ENCODE results near the gene INCA1.

INCA1 gene

DNA sequence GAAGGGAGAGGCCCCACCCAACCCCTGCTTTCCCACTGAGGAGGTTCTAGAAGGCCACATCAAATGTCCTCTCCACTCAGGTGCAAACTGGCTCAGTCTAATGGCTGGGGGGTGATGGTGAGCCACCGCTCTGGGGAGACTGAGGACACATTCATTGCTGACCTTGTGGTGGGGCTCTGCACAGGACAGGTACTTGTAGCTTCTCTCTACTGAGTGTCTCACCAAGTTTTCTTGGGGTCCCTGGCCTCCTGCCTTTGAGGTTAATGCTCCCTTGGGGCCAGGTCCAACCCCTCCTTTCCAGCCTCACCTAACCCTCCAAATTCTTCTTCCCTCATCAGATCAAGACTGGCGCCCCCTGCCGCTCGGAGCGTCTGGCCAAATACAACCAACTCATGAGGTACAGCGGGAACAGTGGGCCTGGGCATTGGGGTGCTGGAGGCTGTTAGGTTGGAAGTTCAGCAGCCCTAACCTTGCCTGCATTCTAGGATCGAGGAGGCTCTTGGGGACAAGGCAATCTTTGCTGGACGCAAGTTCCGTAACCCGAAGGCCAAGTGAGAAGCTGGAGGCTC is 40.7 kb downstream of the INCA1 start:
- peaks cover 4% of the 10 kb centered on the region for H3K4me1 ChIP-seq (ENCODE audit: control insufficient read depth, insufficient read depth, low read length)
- H3K36me3 ChIP-seq (ENCODE audit: control insufficient read depth in 2 of 2, insufficient read depth in 2 of 2, low read length in 2 of 2), result peaks cover 18 to 21% of the 10 kb centered on the region in 2 donors
- no peak overlapping the region for H3K4me3 ChIP-seq (ENCODE audit: low read length in 2 of 2)
- no peaks in the 10 kb centered on the region for H3K27me3 ChIP-seq (ENCODE audit: control insufficient read depth in 1 of 2, insufficient read depth in 2 of 2, low read length in 2 of 2)
- H3K9ac ChIP-seq (ENCODE audit: low read length in 2 of 2), result no peak overlapping the region
- H3K9me3 ChIP-seq (ENCODE audit: control insufficient read depth in 2 of 2, low read length in 2 of 2), result no peaks in the 10 kb centered on the region
- H3K27ac ChIP-seq (ENCODE audit: low read length), result no peak overlapping the region

DNA sequence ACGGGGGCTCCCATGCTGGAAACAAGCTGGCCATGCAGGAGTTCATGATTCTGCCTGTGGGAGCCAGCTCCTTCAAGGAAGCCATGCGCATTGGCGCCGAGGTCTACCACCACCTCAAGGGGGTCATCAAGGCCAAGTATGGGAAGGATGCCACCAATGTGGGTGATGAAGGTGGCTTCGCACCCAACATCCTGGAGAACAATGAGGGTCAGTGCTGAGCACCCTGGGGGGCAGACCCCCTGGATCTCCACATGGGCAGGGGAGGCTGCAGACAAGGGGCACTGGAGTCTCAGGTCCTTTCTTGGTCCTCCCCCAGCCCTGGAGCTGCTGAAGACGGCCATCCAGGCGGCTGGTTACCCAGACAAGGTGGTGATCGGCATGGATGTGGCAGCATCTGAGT is 42.2 kb downstream of the INCA1 start:
- peaks cover 9 to 13% of the 10 kb centered on the region in 2 donors for H3K36me3 ChIP-seq (ENCODE audit: control insufficient read depth in 2 of 2, insufficient read depth in 2 of 2, low read length in 2 of 2)
- H3K9me3 ChIP-seq (ENCODE audit: control insufficient read depth in 2 of 2, low read length in 2 of 2), result no peaks in the 10 kb centered on the region
- H3K27ac ChIP-seq (ENCODE audit: low read length), result no peak overlapping the region
- peaks cover 18% of the 10 kb centered on the region for H3K4me1 ChIP-seq (ENCODE audit: control insufficient read depth, insufficient read depth, low read length)
- H3K27me3 ChIP-seq (ENCODE audit: control insufficient read depth in 1 of 2, insufficient read depth in 2 of 2, low read length in 2 of 2), result no peaks in the 10 kb centered on the region
- H3K9ac ChIP-seq (ENCODE audit: low read length in 2 of 2), result no peak overlapping the region
- H3K4me3 ChIP-seq (ENCODE audit: low read length in 2 of 2), result no peak overlapping the region

DNA sequence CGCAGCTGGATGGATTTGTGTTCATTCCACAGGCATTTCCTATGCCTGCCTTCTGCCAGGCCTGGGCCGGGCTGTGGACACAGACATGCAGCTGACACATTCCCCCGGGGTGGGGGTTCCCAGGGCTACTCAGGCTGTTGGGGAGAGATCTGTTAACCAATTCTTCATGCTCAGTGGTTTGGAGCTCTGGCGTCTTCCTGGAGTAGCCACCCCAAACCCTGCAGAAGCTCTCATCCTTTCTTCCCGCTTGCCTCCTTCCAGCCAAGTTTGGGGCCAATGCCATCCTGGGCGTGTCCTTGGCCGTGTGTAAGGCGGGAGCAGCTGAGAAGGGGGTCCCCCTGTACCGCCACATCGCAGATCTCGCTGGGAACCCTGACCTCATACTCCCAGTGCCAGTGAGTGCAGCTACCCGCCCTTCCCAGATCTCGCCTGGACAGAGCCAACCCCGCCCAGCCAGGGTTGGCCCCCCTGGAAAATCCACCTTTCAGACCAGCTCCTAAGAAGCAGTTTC is 43.8 kb downstream of the INCA1 start:
- no peaks in the 10 kb centered on the region for H3K27me3 ChIP-seq (ENCODE audit: control insufficient read depth in 1 of 2, insufficient read depth in 2 of 2, low read length in 2 of 2)
- H3K9me3 ChIP-seq (ENCODE audit: control insufficient read depth in 2 of 2, low read length in 2 of 2), result no peaks in the 10 kb centered on the region
- no peak overlapping the region for H3K9ac ChIP-seq (ENCODE audit: low read length in 2 of 2)
- peaks cover 0 to 2% of the 10 kb centered on the region in 2 donors for H3K36me3 ChIP-seq (ENCODE audit: control insufficient read depth in 2 of 2, insufficient read depth in 2 of 2, low read length in 2 of 2)
- H3K4me3 ChIP-seq (ENCODE audit: low read length in 2 of 2), result no peak overlapping the region
- H3K27ac ChIP-seq (ENCODE audit: low read length), result no peak overlapping the region
- peaks cover 19% of the 10 kb centered on the region for H3K4me1 ChIP-seq (ENCODE audit: control insufficient read depth, insufficient read depth, low read length)

DNA sequence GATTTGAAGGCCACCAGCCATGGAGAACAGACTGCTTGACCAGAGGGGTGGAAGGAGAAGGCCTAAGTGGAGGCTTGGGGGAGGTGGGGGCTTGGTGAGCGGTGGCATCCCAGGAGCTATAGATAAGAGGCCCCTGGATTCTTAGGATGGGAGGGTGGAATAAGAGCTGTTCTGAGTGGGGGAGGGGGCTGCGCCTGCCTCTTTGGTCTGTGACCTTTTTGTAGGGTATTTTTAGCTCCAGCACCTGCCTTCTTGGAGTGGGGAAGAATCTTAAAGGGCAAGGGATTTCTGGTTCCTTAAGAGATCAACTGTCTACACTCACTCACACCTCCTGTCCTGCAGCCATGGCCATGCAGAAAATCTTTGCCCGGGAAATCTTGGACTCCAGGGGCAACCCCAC is 45.8 kb downstream of the INCA1 start:
- H3K27me3 ChIP-seq (ENCODE audit: control insufficient read depth in 1 of 2, insufficient read depth in 2 of 2, low read length in 2 of 2), result no peaks in the 10 kb centered on the region
- H3K36me3 ChIP-seq (ENCODE audit: control insufficient read depth in 2 of 2, insufficient read depth in 2 of 2, low read length in 2 of 2), result peaks cover under 1% of the 10 kb centered on the region in 2 donors
- peak overlapping the region in 1 of 2 donors; percentile 29 for H3K4me3 ChIP-seq (ENCODE audit: low read length in 2 of 2)
- no peak overlapping the region for H3K9ac ChIP-seq (ENCODE audit: low read length in 2 of 2)
- peaks cover 23% of the 10 kb centered on the region for H3K4me1 ChIP-seq (ENCODE audit: control insufficient read depth, insufficient read depth, low read length)
- H3K9me3 ChIP-seq (ENCODE audit: control insufficient read depth in 2 of 2, low read length in 2 of 2), result no peaks in the 10 kb centered on the region
- peak overlapping the region; percentile 37 for H3K27ac ChIP-seq (ENCODE audit: low read length)

DNA sequence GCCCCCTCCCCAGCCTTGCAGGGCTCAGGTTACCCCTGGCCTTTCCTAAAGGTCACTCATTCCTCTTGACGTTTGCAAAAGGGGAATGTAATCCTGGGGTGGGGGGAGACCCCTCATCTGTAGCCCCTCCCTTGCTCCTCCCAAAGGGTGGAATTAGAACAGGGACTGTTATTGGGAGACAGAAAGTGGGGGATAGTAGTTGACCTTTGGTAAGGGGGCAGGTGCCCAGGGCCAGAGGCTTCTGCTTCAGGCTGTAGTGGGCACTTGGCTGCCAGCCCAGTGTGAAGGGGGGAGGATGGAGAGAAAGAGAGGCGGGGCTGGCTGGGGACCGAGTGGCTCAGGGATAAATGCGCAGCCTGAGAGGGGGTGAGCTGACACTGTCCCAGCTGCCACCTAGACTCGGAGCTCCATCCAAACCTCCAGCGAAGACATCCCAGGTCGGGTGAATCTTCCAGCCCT is 46.5 kb downstream of the INCA1 start, which contains the start of gene ENO3:
Gene ENO3, plus strand, starts transcription at position 374 of the 459 bp plus-strand sequence. CDS start 711 bp downstream, outside the sequence.
- H3K9me3 ChIP-seq (ENCODE audit: control insufficient read depth in 2 of 2, low read length in 2 of 2), result no peaks in the 10 kb centered on the region
- peaks cover 30% of the 10 kb centered on the region for H3K4me1 ChIP-seq (ENCODE audit: control insufficient read depth, insufficient read depth, low read length)
- H3K27ac ChIP-seq (ENCODE audit: low read length), result peak within 1 kb of the TSS; percentile 97
- H3K27me3 ChIP-seq (ENCODE audit: control insufficient read depth in 1 of 2, insufficient read depth in 2 of 2, low read length in 2 of 2), result no peaks in the 10 kb centered on the region
- peak within 1 kb of the TSS; percentile 70 to 79 for H3K9ac ChIP-seq (ENCODE audit: low read length in 2 of 2)
- H3K36me3 ChIP-seq (ENCODE audit: control insufficient read depth in 2 of 2, insufficient read depth in 2 of 2, low read length in 2 of 2), result peaks cover 5 to 7% of the 10 kb centered on the region in 2 donors
- H3K4me3 ChIP-seq (ENCODE audit: low read length in 2 of 2), result peak within 1 kb of the TSS; percentile 56 to 94

DNA sequence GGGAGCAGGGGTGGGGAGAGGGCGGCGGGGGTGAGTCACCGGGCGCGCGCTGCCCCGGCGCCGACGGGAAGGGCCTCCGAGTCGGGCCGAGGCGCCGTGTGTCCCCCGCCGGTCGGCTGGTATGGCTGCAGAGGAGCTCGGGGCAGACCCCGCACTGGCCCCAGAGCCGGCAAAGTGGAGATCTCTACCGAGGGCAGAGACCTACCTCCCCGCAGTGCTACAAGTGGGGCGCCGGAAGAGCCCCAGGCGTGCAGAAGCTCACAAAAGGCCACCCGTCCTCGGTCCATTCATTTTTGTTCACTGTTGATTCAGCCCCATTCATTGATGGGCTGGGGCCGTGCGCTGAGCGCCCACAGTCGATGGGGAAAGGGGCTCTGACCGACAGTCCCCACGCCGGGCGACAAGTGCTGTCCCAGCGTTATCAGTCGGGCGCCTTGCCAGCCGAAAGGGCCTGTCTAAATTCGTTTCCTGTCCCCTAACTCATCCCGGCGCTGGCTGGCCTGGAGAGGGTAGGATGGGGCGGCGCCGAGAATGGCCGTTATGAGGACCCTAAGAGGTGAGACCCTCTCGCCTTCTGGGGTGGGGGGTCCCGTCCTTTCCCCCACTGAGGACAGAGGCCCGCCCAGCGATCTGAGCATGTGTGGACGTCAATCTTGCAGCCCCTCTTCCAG is 47.1 kb downstream of the INCA1 start:
- H3K27ac ChIP-seq (ENCODE audit: low read length), result peak overlapping the region; percentile 97
- H3K9me3 ChIP-seq (ENCODE audit: control insufficient read depth in 2 of 2, low read length in 2 of 2), result no peaks in the 10 kb centered on the region
- H3K4me1 ChIP-seq (ENCODE audit: control insufficient read depth, insufficient read depth, low read length), result peaks cover 35% of the 10 kb centered on the region
- H3K9ac ChIP-seq (ENCODE audit: low read length in 2 of 2), result peak overlapping the region; percentile 70 to 79
- H3K36me3 ChIP-seq (ENCODE audit: control insufficient read depth in 2 of 2, insufficient read depth in 2 of 2, low read length in 2 of 2), result peaks cover 7 to 12% of the 10 kb centered on the region in 2 donors
- no peaks in the 10 kb centered on the region for H3K27me3 ChIP-seq (ENCODE audit: control insufficient read depth in 1 of 2, insufficient read depth in 2 of 2, low read length in 2 of 2)
- H3K4me3 ChIP-seq (ENCODE audit: low read length in 2 of 2), result peak overlapping the region; percentile 56 to 94

DNA sequence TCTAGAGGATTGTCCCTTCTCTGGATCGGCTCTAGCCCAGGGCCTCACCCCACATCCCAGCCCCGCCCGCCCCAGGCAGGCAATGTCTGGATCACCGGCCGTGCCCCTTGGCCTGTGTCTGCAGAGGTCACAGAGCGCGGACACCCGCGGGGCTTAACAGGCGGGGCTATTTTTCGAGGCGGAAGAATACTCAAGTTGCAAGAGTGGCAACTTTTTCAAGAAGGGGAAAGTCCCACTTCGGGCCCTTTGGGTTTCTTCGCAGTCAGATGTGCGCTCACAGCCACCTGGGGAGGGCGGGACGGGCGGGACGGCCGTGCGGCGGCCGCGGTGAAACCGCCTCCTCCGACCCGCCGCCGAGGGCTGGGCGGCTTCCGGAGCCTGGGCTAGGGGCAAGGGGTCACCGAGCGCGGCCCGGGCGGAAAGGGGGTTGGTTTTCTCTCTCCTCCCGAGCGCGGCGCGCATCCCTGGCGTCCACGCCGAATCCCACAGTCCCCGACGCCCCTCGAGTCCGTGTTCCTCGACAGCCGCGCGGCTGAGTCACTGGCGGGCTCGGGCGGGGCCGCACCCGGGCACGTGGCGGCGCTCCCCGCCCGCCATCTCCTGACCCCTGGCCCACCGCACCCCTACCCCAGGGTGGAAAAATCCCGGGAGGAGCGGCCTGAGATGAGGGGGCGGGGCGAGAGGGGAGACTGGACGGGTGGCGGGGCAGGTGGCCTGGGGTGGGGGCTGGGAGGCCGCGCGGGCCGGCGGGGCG is 47.8 kb downstream of the INCA1 start:
- Histone ChIP-seq H3K36me3 (ENCODE audit: control insufficient read depth in 2 of 2, insufficient read depth in 2 of 2, low read length in 2 of 2) (peaks cover 11 to 15% of the 10 kb centered on the region in 2 donors), H3K4me3 (ENCODE audit: low read length in 2 of 2) (peak overlapping the region; percentile 91 to 94), H3K4me1 (ENCODE audit: control insufficient read depth, insufficient read depth, low read length) (peaks cover 43% of the 10 kb centered on the region), H3K9ac (ENCODE audit: low read length in 2 of 2) (peak overlapping the region; percentile 68 to 76), H3K27me3 (ENCODE audit: control insufficient read depth in 1 of 2, insufficient read depth in 2 of 2, low read length in 2 of 2) (no peaks in the 10 kb centered on the region), H3K9me3 (ENCODE audit: control insufficient read depth in 2 of 2, low read length in 2 of 2) (no peaks in the 10 kb centered on the region), H3K27ac (ENCODE audit: low read length) (peak overlapping the region; percentile 97)

DNA sequence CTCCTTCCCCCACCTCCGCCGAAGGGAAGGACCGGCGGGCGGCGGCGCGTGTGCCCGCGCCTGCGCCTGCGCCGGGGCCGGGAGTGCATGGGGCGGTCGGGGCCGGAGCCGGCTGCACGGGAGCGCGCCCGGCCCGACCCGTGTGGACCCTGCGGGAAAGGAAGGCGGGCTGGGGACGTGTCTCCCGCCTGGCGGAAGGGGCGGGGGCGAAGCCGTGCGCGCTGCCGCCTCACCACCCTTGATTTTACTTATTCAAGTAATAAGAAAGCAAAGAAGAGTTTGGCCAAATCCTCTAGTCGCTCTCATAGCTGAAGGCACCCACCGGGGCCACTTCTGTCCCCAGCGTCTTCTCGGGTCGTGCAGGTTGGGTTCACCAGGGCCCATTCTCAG is 48.4 kb downstream of the INCA1 start:
- no peaks in the 10 kb centered on the region for H3K9me3 ChIP-seq (ENCODE audit: control insufficient read depth in 2 of 2, low read length in 2 of 2)
- no peaks in the 10 kb centered on the region for H3K27me3 ChIP-seq (ENCODE audit: control insufficient read depth in 1 of 2, insufficient read depth in 2 of 2, low read length in 2 of 2)
- peak overlapping the region; percentile 68 to 76 for H3K9ac ChIP-seq (ENCODE audit: low read length in 2 of 2)
- peaks cover 48% of the 10 kb centered on the region for H3K4me1 ChIP-seq (ENCODE audit: control insufficient read depth, insufficient read depth, low read length)
- H3K36me3 ChIP-seq (ENCODE audit: control insufficient read depth in 2 of 2, insufficient read depth in 2 of 2, low read length in 2 of 2), result peaks cover 17 to 19% of the 10 kb centered on the region in 2 donors
- peak overlapping the region; percentile 97 for H3K27ac ChIP-seq (ENCODE audit: low read length)
- peak overlapping the region; percentile 91 to 94 for H3K4me3 ChIP-seq (ENCODE audit: low read length in 2 of 2)

DNA sequence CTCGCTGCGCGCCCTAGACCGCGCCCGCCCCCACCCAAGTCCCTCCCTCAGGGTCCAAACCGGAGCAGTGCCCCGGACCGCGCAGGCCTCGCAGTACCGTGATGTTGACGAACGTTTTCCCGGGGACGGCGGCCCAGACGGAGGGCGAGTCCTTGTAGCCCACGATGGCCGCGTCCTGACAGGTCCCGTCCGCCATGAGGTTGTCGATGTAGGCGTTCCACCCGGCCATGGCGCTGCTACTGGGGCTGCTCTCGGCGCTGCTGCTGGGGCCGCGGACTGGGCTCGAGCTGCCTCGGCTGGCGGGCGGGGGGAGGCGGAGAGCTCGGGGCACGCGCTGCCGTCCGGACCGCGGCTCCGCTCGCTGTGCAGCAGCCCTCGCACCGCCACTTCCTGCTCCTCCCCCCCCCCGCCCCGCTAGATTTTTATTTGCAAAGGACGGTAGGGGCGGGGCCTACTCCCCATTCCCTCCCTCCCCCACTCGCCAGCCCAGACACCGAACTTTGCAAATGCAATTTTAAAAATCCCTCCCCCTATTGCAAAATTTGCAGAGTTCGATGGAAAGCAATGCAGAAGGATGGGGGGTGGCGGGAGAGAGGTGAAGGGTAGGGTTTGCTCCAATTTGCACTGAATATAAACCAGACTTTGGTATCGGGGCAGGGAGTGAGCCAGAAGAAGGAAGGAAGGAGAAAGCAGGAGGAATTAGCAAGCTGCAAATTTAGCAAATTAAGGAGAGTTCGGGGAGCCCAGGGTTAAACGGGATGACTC is 49.0 kb downstream of the INCA1 start, which contains the start of gene PFN1:
Gene PFN1, minus strand, starts transcription at position 365 of the 765 bp plus-strand sequence. Its CDS starts 136 bp downstream, at position 229.
- no peaks in the 10 kb centered on the region for H3K27me3 ChIP-seq (ENCODE audit: control insufficient read depth in 1 of 2, insufficient read depth in 2 of 2, low read length in 2 of 2)
- H3K27ac ChIP-seq (ENCODE audit: low read length), result peak within 1 kb of the TSS; percentile 97
- H3K4me3 ChIP-seq (ENCODE audit: low read length in 2 of 2), result peak within 1 kb of the TSS; percentile 91 to 94
- H3K4me1 ChIP-seq (ENCODE audit: control insufficient read depth, insufficient read depth, low read length), result peaks cover 49% of the 10 kb centered on the region
- H3K36me3 ChIP-seq (ENCODE audit: control insufficient read depth in 2 of 2, insufficient read depth in 2 of 2, low read length in 2 of 2), result peaks cover 19 to 23% of the 10 kb centered on the region in 2 donors
- no peaks in the 10 kb centered on the region for H3K9me3 ChIP-seq (ENCODE audit: control insufficient read depth in 2 of 2, low read length in 2 of 2)
- H3K9ac ChIP-seq (ENCODE audit: low read length in 2 of 2), result peak within 1 kb of the TSS; percentile 94 to 100
